GM20431 (cell line): ENCODE data around the gene CCSER1.
"Not testable (repeated sequence)": the region's sequence is repeated elsewhere in the genome, so short reads cannot be mapped to it uniquely, and the experiment has no call there.

Experiments
- in situ Hi-C: fragments of 300-500 bp; cut with MseI, MboI; formaldehyde crosslinking; loops from one replicate; pipeline ENCODE4 v1.15.0; 2020; ENCODE audit warnings: low sequenced_read_pairs; ENCODE audit not compliant: unreplicated experiment

CCSER1 gene

DNA sequence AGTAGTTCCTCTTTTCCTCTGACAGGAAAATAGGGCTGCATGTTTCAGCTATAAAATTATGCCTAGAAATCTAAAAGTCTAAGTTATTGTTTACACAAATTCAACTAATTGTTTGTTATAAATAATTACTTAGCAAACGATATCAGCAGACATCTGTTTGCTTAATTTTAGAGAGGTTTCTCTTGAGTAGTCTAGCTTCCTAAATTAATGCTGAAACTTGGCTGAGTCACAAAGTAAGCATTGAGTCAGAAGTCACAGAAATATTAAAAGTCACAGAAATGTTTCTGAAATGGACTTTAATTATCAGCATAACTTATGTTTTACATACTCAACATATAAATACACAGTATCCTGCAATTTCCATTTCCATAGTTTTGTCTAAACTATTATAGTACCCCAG, 1044.0 kb downstream of the CCSER1 start:
- in situ Hi-C loops = no loop called here

DNA sequence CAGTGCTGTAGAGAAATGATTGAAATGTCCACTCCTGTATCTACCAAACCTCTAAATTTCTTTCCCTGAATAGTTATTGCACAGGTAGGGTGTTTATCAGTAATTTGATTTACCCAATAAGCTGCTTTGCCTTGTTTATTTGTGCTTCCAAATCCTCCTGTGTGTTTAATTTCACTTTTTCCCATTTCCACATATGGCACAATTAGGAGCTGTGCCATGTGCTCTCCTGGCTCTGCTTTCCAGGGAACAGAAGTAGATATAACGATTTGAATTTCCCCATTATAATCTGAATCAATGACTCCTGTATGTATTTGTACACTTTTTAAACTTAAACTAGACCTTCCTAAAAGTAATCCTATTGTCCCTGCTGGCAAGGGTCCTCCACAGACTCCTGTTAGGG, 1057.9 kb downstream of the CCSER1 start:
- in situ Hi-C loops = not testable (repeated sequence)

DNA sequence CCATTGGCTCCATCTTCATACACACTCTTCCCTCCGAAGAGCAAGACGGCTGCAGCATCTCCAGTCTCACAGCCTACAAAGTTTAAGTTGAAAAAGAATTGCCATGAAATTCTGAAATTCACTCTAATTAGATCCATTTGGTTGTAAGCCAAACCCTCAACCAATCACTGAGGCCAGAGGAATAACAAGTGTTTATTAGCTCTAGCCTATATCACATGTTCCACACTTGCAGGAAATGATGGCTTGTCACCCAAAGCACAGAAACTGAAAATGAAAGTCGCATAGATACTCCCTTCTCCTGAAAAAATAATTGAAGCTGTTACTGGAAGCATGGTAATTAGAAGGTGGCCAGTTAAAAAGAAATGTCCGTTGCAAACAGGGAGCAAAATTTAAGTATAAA, 1071.8 kb downstream of the CCSER1 start:
- in situ Hi-C loops = no loop called here

DNA sequence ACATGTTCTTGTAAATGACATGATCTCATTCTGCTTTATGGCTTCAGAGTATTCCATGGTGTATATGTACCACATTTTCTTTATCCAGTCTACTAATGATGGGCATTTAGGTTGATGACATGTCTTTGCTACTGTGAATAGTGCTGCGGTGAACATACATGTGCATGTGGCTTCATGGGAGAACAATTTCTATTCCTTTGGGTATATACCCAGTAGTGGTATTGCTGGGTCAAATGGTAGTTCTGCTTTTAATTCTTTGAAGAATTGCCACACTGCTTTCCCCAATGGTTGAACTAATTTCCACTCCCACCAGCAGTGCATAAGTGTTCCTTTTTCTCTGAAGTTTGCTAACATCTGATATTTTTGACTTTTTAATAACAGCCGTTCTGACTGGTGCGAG, 1080.3 kb downstream of the CCSER1 start:
- in situ Hi-C loops = no loop called here

DNA sequence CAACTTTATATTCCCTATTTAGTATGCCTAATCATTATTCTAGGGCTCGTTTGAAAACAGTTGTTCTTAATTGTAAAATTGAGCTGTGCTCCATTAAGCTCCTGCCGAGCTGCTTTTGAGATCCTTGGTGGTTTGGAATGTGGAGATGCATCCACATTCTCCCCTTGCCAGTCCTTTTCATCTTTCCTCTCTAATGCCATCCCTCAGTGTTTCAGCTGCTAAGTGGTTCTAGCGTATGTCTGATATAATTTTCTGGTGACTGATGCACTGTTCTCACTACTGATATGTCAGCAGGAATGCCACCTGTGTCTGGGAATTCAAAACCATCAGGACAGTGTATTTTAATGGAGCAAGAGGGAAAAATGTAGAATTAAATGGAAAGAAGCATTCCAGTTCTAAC, 1085.0 kb downstream of the CCSER1 start:
- in situ Hi-C loops = no loop called here

DNA sequence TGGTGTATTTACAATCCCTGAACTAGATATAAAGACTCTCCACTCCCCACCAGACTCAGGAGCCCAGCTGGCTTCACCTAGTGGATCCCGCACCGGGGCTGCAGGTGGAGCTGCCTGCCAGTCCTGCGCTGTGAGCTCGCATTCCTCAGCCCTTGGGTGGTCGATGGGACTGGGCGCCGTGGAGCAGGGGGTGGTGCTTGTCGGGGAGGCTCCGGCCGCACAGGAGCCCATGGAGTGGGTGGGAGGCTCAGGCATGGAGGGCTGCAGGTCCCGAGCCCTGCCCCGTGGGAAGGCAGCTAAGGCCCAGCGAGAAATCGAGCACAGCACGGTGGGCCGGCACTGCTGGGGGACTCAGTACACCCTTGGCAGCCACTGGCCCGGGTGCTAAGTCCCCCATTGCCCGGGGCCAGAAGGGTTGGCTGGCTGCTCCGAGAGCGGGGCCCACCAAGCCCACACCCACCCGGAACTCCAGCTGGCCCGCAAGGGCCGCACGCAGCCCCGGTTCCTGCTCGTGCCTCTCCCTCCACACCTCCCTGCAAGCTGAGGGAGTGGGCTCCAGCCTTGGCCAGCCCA, 1090.7 kb downstream of the CCSER1 start:
- in situ Hi-C loops = not testable (repeated sequence)

DNA sequence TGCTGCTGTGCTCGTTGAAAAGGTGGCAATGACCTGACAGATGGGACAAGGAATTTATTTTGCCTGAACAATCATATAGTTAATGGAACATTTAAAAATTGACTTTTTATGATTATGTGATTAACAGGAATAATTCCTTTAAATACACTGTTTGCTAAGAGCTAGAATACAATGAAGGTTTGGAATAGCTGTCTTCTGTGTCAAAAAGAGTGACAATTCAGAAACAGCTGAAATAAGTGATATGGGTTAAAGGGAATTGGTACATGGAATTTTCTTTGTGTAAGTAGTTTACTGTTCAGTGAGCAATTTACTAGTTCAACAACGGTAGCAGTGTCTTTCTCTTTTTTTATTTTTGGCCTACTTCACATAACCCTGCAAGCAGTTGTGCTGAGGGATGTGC, 1093.1 kb downstream of the CCSER1 start:
- in situ Hi-C loops = no loop called here

DNA sequence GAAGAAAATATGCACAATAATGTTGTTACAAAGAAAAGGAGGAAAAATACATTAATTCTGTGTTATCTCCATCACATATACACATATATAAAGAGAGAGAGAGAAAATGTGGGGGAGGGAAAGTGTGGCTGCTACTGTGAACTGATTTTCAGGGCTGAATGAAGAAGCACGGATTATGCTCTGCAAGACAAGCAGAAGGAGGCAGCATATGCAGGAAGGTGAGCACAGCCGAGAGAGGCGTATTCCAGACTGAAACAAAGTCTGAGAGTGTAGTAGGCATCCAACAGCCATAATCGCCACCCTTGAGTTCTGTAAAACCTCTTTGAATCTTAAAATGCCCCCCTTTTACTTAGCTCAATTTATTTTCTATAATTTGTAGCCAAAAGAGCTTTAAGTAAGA, 1094.8 kb downstream of the CCSER1 start:
- in situ Hi-C loops = no loop called here

DNA sequence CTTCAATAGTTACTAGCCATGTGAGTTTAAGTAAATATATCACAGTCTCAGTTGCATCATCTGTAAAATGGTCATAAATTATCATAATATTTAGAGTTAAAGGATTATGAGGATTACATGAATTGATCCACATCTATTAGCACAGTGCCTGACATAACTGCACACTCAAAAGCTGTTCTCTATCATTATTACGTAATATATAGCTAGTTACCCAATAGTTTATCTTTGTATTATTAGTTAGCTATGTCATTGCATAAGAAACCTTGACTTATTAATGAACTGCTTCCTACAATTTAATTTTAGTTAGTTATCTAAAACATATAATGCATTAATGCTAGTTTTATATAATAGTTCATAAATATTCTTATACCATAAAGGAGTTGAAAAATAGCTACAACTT, 1099.7 kb downstream of the CCSER1 start:
- in situ Hi-C loops = no loop called here

DNA sequence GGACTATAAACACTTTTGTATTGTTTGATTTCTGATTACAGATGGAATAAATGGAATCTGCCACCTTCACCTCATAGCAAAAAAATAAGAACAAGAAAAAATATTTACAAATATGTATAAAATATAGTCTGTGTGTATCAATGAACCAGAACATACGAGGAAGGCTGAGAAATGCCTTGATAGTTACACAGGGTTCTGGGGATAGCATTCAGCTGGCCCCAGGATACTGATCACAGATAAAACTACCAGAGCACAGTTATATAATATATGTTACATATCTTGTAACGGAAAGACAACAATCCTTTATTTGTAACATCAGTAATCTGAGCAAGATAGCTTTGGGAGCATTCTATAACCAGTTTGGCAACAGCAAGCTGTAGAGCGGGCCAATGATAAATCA, 1101.5 kb downstream of the CCSER1 start:
- in situ Hi-C loops = no loop called here

DNA sequence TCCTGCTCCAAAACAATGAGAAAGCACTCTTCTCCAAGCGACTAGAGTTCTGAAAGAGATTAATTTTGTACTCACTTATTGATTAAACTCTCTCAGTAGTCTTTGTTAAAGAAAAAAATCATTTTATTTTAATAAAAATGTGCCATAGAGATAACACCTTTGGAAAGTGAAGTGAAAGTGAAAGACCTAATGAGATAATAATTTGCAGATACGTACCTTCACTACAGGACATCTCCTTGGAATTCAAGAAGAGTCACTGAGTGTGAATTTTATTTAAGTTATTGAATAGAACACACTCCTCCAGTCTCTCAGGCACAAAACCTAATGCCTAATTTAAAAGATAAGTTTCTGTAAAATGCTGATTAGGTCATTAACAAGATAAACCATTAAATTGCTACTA, 1106.0 kb downstream of the CCSER1 start:
- in situ Hi-C loops = no loop called here

DNA sequence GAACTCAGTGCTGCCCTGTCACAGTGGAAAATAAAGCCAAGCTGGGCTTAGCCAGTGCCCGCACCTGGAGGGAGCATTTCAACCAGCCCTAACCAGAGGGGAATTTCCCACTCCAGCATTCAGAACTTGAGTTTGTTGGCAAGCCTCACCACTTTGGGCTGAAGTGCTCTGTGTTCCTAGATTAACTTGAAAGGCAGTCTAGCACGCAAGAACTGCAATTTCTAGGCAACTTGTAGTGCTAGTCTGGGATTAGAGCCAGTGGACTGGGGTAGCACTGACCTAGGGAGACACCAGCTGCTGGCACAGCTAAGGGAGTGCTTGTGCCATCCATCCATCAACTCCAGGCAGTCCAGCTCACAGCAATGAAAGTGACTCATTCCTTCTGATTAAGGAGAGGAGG, 1115.9 kb downstream of the CCSER1 start:
- in situ Hi-C loops = no loop called here

DNA sequence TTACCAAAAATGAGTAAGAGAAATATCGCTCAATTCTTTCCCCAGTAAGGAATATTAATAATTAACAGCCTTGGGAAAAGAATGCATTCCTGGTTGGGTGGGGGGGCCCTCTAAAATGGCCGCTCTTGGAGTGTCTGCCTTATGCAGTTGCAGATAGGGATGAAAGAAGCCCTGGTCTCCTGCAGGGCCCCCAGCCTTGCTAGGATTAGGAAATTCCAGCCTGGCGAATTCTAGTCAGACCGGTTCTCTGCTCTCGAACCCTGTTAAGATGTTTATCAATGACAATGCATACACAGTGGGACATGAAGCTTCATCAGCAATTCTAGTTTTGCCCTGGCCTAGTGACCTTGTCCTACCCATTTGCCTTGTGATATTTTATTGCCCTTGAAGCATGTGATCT, 1128.8 kb downstream of the CCSER1 start:
- in situ Hi-C loops = no loop called here

DNA sequence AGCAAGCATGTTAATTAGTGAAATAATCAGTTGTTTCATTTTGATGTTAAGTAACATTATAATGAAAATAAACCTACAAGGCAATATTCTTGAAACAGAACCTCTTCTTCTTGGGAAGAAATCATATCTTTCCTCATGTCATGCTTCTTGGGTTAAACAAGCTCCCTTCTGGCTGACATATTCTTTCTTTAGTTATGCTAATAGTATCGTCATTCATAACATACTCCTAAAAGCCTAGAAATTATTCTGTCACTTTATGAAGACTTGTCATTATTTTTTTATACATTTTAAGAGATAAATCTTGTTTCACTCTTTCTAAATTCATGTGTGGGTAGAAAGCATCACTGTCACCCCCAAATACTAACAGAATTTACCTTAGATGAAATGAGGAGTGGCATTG, 1129.6 kb downstream of the CCSER1 start:
- in situ Hi-C loops = no loop called here

DNA sequence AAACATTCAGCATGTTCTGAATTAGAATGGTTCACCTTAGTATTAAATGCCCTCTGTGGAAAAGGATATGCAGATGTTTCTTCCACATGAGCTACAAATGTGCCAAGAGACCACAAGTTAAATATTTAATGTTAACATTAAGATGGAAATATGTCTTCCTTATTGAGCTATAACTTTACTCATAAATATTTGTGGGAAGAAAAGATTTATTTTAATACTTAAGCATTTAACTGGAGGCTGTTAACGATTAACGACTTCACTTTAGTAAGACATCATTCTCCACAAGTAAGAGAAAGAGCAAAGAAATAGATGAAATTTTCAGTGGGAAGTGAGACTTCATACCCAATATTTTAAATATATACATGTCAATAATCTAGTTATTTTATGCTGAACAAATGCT, 1130.5 kb downstream of the CCSER1 start:
- in situ Hi-C loops = no loop called here

DNA sequence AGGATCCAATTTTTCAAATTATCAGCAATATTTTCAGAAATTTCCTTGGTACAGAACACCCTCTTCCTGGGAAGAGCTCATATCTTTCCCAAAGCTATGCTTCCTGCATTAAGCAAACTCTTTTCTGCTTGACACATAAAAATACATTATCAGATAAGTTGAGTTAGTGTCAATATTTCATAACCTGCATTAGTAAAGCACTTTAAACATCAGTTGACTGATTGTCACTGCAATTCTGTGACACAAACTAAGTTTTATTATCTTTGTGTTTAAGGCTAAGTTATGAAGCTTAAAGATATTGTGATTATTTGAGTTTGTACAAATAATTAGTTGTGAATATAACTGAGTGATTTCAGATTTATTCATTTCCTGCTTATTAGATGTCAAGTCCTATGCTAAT, 1131.1 kb downstream of the CCSER1 start:
- in situ Hi-C loops = no loop called here

DNA sequence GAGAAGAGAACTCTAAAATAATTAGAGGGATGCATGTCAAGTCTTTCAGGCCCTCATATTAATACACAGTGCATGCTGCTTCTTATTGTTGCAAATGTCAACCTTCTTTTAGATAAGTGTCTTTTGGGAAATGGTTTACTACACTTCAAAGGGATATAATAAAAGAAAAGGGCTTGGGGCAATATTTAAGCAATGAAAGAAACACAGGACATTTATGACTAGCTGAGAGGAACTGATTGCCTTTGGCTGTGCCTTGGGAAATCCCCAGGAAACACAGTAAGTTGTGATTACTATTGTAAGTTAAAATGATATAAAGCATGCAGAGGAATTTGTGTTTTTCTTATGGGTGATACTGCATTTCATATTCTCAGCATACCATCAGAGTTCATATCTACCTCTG, 1140.3 kb downstream of the CCSER1 start:
- in situ Hi-C loops = no loop called here

DNA sequence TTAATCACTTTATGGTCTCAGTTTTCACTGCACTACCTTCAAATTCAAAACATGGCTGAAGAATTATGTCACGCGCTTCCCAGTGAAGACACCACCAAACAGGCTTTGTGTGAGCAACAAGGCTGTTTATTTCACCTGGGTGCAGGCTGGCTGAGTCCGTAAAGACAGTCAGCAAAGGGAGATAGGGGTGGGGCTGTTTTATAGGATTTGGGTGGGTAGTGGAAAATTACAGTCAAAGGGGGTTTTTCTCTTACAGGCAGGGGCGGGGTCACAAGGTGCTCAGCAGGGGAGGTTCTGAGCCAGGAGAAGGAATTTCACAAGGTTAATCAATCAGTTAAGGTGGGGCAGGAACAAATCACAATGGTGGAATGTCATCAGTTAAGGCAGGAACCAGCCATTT, 1141.3 kb downstream of the CCSER1 start:
- in situ Hi-C loops = not testable (repeated sequence)

DNA sequence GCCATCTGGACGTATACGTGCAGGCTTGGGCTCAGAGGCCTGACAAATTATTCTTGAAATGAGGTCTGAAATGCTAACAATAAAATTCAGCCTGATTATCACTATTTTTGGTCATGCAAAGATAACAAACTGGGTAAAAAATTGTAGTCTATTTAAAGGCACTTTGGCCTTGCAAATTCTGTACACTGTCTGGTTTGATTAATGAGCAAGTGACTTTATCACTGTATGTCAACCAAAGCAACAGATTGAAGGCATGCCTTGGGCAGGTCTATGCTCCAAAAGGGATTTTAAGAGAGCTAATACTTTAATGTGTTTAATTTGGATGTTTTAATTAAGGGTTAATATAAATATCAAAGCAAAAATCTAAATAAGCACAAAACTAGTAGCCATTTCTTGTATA, 1141.7 kb downstream of the CCSER1 start:
- in situ Hi-C loops = no loop called here

DNA sequence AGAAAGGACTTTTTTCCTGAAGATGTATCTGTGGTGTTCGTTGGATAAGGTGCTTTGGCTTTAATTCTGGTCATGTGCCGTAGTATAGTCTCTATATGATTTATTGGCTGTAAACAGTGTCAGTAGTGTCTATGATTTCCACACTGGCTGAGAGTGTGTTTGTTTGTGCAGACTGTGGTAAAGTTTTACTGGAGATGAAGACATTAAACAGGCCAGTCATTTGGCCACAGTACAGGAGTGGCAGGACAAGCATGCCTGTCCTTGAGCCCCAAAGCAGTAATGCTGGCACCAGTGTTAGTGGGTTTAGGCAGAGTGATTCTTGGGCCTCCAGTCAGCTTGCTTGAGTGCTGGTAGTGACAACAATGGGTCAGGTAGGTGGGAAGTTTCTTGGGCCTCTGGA, 1152.7 kb downstream of the CCSER1 start:
- in situ Hi-C loops = no loop called here

DNA sequence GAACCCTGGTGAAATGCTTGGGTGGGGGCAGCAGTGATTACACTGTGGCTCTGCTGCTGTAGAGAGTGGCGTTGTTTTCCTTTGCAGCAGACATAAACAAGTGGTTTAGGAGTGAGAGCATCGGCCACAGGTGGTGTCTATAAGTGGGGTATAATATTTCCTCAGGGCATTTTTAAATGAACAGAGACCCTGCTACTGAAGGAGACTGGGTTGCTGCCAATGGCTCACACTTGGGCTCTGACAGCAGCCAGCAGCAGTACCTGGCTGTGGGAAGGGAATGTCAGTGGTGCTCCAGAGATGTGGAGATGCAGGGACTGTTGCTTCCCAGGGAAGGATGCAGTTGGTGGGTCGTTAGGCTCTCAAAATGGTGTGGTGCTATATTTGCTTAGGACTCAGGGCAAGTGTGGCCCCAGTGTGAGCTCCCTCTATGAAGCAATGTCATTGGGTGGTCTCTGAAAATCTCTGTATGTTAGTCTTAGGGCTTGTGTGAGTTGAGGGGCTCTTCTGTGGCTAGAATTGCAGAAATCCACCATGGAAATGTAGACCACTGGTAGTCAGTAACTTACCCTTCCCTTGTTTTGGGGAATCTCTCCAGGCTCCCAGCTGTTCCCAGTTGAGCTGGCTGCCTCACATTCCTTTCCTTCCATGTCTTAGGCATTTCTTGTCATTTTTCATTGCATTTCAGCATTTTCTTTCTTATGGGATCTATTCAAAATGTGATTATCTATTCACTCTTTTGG, 1153.5 kb downstream of the CCSER1 start:
- in situ Hi-C loops = no loop called here

DNA sequence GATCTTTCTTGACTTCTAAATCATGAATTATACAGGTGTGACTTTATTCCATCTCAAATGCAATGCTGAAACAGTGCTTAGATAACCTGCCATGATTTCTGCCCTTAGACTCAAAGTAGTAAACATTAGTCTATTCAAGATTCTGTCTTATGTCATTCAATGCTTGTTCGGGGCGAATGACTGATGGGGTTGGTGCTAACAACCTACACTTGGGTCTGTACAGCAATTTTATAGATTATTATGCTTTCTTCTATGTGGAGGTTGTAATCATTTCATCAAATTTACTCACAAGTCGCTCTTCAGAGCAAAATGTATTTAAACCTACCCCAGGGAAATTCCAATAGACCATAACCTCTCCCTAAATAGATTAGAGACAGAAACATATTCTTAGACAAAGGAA, 1155.0 kb downstream of the CCSER1 start:
- in situ Hi-C loops = no loop called here
